Stimulated activated naive CD4-positive, alpha-beta T cell (primary cell): ENCODE results near the gene KPNA5.
"Not testable (repeated sequence)": the region's sequence is repeated elsewhere in the genome, so short reads cannot be mapped to it uniquely, and the experiment has no call there.

Experiments used
- DNase-seq, 6 experiments: peaks; one replicate each; lab custom pipeline; 2025; lab: John Stamatoyannopoulos, UW

Gene KPNA5

DNA sequence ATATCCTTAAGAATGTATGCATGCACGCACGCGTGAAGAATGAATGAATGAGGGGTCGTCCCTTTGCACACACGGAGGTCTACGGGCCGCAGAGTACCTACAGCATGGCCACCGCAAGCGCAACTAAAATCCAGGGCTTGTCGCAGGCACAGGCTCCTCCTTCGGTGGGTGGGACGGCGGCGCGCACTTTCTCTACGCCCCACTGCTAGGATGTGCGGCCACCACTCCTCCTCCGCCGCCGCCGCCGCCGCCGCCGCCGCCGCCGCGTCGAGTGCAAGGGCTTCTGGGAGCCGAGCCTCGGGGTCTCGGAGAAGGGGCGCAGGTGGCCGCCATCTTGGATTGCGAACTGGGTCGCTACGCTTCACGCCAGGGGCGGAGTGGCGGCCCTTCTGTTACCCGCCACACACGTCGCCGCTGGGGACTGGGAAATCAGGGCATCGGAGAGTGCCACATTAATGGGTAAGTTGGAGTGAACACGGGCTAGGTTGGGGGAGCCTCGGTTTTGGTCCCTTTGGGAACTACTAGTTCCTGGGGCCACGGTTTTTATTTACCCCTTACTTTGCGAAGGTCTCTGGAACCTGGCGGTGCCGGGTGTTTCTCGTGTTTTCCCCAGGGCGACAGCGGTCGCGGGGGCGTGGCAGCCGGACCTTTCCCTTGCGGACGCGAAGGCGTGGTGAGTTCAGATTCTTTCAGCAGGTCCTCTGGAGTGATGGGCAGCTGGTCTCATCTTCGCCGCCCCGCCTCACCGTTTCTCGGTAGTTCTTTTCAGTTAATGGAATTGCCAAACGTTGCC, at the start of gene KPNA5:
Gene KPNA5, plus strand, starts transcription at position 332 of the 793 bp plus-strand sequence. Its CDS starts 124 bp downstream, at position 456.
- DNase-seq: peak; percentile 84 to 89 (median 87)

- no peak for DNase-seq
Observed at GRCh38 chr6:116631379-116631990, 49.5 kb upstream of the KPNA5 start.

- DNase-seq: no peak
Observed at GRCh38 chr6:116633685-116634084, 47.3 kb upstream of the KPNA5 start.

DNA sequence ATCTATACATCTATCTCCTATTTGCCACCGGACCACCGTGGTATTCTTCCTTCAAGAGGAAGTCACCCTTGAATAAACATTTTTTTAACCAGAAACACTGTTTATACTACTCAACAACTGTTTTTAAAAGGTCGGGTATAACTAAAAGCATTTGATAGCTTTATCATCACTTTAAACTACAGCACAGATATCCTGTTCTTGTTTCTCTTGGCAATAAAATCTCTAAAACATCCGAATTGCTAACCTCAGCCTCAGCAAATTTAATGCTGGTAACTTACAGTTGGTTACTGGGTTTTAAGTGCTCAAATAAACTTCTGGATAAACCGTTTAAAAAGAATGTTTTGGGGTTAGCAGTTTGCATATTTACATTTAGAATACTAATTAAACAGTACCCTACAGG, 32.9 kb upstream of the KPNA5 start:
- no peak for DNase-seq

DNA sequence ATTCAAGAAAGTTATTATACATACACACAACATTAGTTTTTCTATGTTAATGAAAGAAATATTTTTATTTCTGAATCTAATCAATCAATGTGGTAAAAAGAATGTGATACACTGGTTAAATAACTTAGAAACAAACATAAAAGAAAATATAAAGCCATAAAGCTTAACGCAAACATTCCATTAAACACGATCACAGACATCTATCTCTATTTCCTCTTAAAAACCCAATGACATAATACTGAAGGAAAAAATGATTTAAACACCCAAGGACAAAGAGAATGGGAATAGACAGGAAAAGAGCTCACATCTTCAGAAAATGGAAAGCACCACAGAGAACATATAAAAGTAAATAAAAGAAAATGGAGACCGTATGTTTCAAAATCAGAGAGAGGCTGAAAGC, 31.9 kb upstream of the KPNA5 start:
- no peak for DNase-seq

- no peak for DNase-seq
Observed at GRCh38 chr6:116651916-116652315, 29.1 kb upstream of the KPNA5 start.

- no peak for DNase-seq
Observed at GRCh38 chr6:116661594-116661993, 19.4 kb upstream of the KPNA5 start.

DNA sequence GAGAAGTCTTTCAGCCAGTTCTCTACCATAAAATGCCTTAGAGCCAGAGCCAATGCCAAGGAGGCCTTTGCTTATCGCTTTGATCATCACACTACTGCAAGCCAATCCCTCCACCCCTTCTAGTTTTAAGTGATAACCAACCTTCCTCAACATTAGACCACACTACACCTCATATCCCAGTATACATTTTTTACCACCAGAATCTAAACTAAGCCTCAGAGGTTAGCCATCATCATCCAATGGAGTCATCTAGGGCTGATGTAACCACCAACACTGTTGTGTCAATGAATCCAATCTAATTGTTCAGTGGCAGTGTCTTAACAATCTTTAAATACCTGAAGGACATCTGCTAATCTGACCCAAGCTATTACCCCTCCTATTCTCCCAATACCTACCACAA, 18.8 kb upstream of the KPNA5 start:
- no peak for DNase-seq

GRCh38 chr6:116663308-116663707, 17.7 kb upstream of the KPNA5 start:
- DNase-seq: no peak

DNA sequence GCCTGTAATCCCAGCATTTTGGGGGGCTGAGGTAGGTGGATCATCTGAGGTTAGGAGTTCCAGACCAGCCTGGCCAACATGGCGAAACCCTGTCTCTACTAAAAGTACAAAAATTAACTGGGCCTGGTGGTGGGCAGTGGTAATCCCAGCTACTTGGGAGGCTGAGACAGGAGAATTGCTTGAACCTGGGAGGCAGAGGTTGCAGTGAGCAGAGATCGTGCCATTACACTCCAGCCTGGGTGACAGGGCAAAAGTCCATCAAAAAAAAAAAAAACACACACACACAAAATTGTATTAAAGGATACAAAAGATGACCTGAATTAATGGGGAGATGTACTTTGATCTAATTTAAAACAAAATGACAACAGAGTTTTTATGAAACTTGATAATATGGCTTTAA, 16.8 kb upstream of the KPNA5 start:
- DNase-seq: not testable (repeated sequence)

- DNase-seq: no peak
Observed at GRCh38 chr6:116665464-116665863, 15.5 kb upstream of the KPNA5 start.

DNA sequence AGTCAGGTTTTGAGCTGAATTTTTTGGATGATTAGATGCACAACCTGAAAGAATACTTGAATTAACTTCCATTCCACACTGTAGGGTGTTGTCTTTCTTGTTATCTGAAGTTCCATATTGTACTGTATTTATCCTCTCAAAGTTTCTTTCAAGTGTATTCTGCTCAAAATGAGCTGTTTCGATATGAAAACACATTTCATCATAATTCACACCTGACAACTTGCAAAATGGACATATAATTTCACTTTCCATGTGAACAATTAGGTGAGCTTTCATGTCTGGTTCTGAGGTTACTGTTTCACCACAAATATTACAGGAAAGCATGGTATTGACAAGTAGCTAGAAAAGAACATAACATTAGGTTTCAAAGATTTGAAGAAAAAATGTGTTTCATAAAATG, 14.1 kb upstream of the KPNA5 start:
- no peak for DNase-seq

GRCh38 chr6:116667623-116668022, 13.4 kb upstream of the KPNA5 start:
- DNase-seq: no peak

- DNase-seq: no peak
Observed at GRCh38 chr6:116672306-116672705, 8.7 kb upstream of the KPNA5 start.

DNA sequence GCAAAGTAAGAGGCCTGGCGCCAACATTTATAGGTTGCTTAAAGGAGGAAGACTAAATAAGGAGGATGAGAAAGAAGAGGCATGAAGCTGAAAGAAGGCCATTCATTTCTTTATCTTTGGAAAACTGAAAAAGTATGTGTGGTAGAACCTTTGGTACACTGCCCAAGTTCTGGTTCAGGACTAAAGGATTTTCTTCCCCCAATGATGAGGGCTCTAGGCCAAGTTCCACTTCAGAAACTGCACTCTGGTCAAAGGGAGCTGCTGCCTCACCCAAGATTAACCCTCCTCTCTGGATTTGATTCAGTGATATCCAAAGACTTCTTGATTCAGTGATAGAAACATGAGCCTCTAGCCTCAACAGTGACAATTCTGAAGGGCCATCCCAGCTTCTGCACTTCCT, 5.0 kb upstream of the KPNA5 start:
- DNase-seq: no peak

DNA sequence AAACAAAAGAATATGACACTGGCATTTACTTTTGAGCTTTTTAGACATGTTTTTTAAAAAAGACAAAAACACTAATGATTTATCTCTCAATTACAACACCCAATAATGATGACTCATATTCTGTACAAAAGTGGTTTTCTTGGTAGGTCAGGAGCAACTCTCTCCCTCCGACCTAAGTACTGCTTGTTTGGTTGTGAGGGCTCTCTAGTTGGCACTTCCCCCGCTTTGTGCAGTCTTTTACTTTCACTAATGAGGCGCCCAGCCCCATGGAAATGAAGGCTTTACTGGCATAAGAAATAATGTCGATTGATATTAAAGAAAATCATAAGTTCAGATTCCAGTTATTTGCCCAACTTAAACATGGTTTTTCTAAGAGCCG, 1.3 kb downstream of the KPNA5 start:
- peak in 4 of 6 experiments; percentile 2 to 23 (median 12) for DNase-seq

- DNase-seq: no peak
Observed at GRCh38 chr6:116685437-116685993, 4.5 kb downstream of the KPNA5 start.

- DNase-seq: not testable (repeated sequence)
Observed at GRCh38 chr6:116686475-116687101, 5.6 kb downstream of the KPNA5 start.

DNA sequence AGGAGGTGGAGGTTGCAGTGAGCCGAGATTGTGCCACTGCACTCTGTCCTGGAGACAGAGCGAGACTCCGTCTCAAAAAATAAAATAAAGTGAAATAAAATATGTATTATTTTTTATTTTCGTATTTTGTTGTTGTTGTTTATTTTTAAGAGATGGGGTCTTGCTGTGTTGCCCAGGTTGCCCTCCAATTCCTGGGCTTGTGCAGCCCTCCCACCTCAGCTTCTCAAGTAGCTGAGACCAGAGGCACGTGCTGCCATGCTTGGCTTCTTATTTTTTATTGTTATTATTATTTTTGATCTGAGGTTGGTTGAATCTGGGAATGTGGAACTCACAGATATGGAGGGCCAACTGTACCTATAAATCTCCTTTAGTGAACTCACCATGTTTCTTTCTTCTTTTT, 10.1 kb downstream of the KPNA5 start:
- DNase-seq: no peak

DNA sequence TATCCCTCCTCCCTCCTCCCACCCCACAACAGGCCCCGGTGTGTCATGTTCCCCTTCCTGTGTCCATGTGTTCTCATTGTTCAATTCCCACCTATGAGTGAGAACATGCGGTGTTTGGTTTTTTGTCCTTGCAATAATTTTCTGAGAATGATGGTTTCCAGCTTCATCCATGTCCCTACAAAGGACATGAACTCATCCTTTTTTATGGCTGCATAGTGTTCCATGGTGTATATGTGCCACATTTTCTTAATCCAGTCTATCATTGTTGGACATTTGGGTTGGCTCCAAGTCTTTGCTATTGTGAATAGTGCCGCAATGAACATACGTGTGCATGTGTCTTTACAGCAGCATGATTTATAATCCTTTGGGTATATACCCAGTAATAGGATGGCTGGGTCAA, 11.9 kb downstream of the KPNA5 start:
- not testable (repeated sequence) for DNase-seq

DNA sequence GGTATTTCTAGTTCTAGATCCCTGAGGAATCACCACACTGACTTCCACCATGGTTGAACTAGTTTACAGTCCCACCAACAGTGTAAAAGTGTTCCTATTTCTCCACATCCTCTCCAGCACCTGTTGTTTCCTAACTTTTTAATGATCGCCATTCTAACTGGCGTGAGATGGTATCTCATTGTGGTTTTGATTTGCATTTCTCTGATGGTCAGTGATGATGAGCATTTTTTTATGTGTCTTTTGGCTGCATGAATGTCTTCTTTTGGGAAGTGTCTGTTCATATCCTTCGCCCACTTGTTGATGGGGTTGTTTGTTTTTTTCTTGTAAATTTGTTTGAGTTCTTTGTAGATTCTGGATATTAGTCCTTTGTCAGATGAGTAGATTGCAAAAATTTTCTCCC, 12.3 kb downstream of the KPNA5 start:
- not testable (repeated sequence) for DNase-seq

GRCh38 chr6:116695401-116695800, 14.4 kb downstream of the KPNA5 start:
- DNase-seq: no peak

DNA sequence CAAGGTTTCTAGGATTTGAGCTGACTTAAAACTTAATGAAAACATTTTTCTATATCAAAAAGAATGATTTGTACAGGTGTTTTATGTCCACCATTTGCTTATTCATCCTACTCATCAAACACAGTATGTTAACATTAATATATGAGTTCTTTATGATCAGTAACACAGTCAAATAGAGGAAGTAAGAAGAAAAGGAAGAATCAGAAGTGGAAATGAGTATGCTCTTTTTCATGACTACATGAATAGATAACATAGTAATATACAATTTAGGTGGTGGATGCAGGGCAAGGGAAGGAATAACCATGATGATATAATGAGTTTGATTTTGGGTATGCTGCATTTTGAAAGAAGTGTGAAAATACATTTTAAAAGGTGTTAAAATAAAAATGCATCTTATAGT, 16.5 kb downstream of the KPNA5 start:
- no peak for DNase-seq
